KMS-11 (cell line): ENCODE results near the gene RAP1B.

Experiments used
- H2AFZ ChIP-seq: fragments of 200-600 bp; sonication (generic); 2 replicates; pipeline ENCODE4 v1.6.1; 2016; ENCODE audit warnings: antibody characterized with exemption, mixed run types, low read depth
- H3K27ac ChIP-seq: fragments of 200-600 bp; sonication (generic); 2 replicates; pipeline ENCODE4 v1.6.1; 2016; ENCODE audit warnings: mild to moderate bottlenecking, mixed run types
- H3K27me3 ChIP-seq: fragments of 200-600 bp; sonication (generic); 2 replicates; pipeline ENCODE4 v1.6.1; 2017; ENCODE audit warnings: mild to moderate bottlenecking, low read depth, mixed run types, moderate library complexity; ENCODE audit not compliant: insufficient read depth
- H3K36me3 ChIP-seq: fragments of 200-600 bp; sonication (generic); 2 replicates; pipeline ENCODE4 v1.6.1; 2017; ENCODE audit warnings: mild to moderate bottlenecking, mixed run types; ENCODE audit not compliant: insufficient read depth
- H3K4me1 ChIP-seq: fragments of 200-600 bp; sonication (generic); 2 replicates; pipeline ENCODE4 v1.6.1; 2016; ENCODE audit warnings: mild to moderate bottlenecking, low read depth, mixed run types; ENCODE audit not compliant: poor library complexity, severe bottlenecking
- H3K4me2 ChIP-seq: fragments of 200-600 bp; sonication (generic); 2 replicates; pipeline ENCODE4 v1.7.0; 2016; ENCODE audit warnings: mild to moderate bottlenecking, mixed run types
- H3K4me3 ChIP-seq: fragments of 200-600 bp; sonication (generic); IDR thresholded peaks from 2 replicates; pipeline ENCODE4 v1.6.1; 2017; ENCODE audit warnings: low read depth, low read length, mixed read lengths; ENCODE audit not compliant: insufficient read depth
- H3K79me2 ChIP-seq: fragments of 200-600 bp; sonication (generic); 2 replicates; pipeline ENCODE4 v1.6.1; 2016; ENCODE audit warnings: low read depth, mixed run types; ENCODE audit not compliant: insufficient read depth
- H3K9ac ChIP-seq: fragments of 200-600 bp; sonication (generic); 2 replicates; pipeline ENCODE4 v1.6.1; 2016; ENCODE audit warnings: mild to moderate bottlenecking, mixed run types
- H4K20me1 ChIP-seq: fragments of 200-600 bp; sonication (generic); 2 replicates; pipeline ENCODE4 v1.6.1; 2016; ENCODE audit warnings: mild to moderate bottlenecking, mixed run types; ENCODE audit not compliant: insufficient read depth
- CTCF ChIP-seq: fragments of 200-600 bp; sonication (generic); conservative IDR thresholded peaks from 2 replicates; pipeline ENCODE4 v1.6.1; 2017; ENCODE audit warnings: low read depth, mild to moderate bottlenecking, antibody characterized with exemption, low read length, moderate library complexity, mixed read lengths

RAP1B gene

GRCh38 chr12:68568922-68569569 lies 41.7 kb upstream of the RAP1B start:
- Histone ChIP-seq H2AFZ (no peak overlapping the region), H3K4me2 (no peak overlapping the region), H3K4me1 (no peaks in the 10 kb centered on the region), H3K36me3 (no peaks in the 10 kb centered on the region), H3K79me2 (no peaks in the 10 kb centered on the region), H3K9ac (no peak overlapping the region), H3K27ac (no peak overlapping the region), H3K4me3 (no peak overlapping the region), H4K20me1 (no peaks in the 10 kb centered on the region), H3K27me3 (no peaks in the 10 kb centered on the region)
- TF ChIP-seq CTCF, result no peak

DNA sequence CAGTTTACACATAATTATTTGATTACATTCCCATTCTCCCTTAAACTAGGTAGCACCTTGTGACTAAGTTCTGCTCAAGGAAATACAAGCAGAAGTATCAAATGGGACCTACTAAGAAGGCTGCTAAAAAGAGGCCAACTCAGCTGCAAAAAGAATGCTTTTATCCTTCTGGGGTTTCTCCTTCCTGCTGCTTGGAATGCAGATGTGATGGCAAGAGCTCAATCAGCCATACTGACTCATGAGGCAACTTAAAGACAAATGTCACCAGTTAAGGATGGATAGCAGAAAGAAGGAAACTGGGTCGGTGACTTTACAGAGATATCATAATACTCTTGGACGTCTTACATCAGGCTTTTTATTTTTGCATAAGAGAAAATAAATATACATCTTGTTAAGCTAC lies 38.0 kb upstream of the RAP1B start:
- H3K9ac ChIP-seq, result no peak overlapping the region
- no peaks in the 10 kb centered on the region for H3K27me3 ChIP-seq
- H3K4me2 ChIP-seq, result no peak overlapping the region
- no peak overlapping the region for H3K4me3 ChIP-seq
- H4K20me1 ChIP-seq, result no peaks in the 10 kb centered on the region
- no peak overlapping the region for H2AFZ ChIP-seq
- H3K79me2 ChIP-seq, result no peaks in the 10 kb centered on the region
- H3K36me3 ChIP-seq, result no peaks in the 10 kb centered on the region
- TF ChIP-seq CTCF, result no peak
- H3K27ac ChIP-seq, result no peak overlapping the region
- H3K4me1 ChIP-seq, result no peaks in the 10 kb centered on the region

DNA sequence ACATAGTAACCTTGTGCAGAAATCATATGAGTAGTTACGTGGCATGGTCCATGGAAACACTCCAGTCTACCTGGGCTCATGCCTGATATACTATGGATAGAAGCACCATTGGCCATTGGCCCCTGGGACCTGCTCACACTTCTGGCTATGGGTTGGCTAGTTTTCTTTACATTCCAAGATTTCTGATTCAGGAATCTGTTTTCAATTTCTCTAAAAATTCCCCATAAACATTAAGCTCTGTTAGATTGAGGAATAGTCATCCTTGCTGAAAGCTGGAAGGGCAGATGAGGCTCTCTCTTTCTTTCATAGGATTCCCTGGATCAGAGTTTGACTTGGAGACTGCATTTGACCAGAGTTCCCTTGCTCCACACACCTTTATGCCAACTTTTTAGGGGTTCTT lies 37.3 kb upstream of the RAP1B start:
- Histone ChIP-seq H2AFZ (no peak overlapping the region), H3K79me2 (no peaks in the 10 kb centered on the region), H3K27me3 (no peaks in the 10 kb centered on the region), H3K4me1 (no peaks in the 10 kb centered on the region), H3K36me3 (no peaks in the 10 kb centered on the region), H4K20me1 (no peaks in the 10 kb centered on the region), H3K4me2 (no peak overlapping the region), H3K4me3 (no peak overlapping the region), H3K27ac (no peak overlapping the region), H3K9ac (no peak overlapping the region)
- no peak for TF ChIP-seq CTCF

DNA sequence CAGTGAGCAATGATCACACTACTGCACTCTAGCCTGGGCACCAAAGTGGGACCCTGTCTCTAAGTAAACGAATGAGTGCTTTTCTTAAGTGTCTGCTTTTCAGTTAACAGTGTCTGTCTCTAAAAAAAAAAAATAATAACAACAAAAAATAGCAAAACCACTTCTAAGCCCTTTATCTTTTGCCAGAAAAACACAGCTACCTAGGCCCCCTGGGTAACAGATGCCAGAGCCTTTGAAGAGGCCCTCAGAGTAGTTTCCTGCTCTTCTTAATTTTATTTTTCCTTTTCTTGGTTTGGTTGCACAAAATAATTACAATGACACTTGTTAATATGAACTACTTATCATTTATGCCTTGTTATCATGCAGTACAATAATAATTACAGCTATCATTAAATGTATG lies 32.8 kb upstream of the RAP1B start:
- Histone ChIP-seq H3K4me2 (no peak overlapping the region), H4K20me1 (no peaks in the 10 kb centered on the region)

More for the DNA sequence above, 32.8 kb upstream of the RAP1B start:
- no peak overlapping the region for H3K27ac ChIP-seq
- H3K36me3 ChIP-seq, result no peaks in the 10 kb centered on the region
- H2AFZ ChIP-seq, result no peak overlapping the region
- no peaks in the 10 kb centered on the region for H3K79me2 ChIP-seq
- H3K4me1 ChIP-seq, result no peaks in the 10 kb centered on the region
- no peak overlapping the region for H3K4me3 ChIP-seq
- H3K9ac ChIP-seq, result no peak overlapping the region
- no peaks in the 10 kb centered on the region for H3K27me3 ChIP-seq
- TF ChIP-seq CTCF, result no peak
